GM21423 (cell line): ENCODE results near the gene ITGAV.

Experiments
- ATAC-seq: cut with Tn5 transposase; IDR thresholded peaks from one replicate; pipeline ENCODE4 v1.9.1; 2021; ENCODE audit warnings: mild to moderate bottlenecking, moderate library complexity; ENCODE audit not compliant: unreplicated experiment

The ITGAV gene

GRCh38 chr2:186611526-186611925, 21.7 kb downstream of the ITGAV start:
- no peak for ATAC-seq

DNA sequence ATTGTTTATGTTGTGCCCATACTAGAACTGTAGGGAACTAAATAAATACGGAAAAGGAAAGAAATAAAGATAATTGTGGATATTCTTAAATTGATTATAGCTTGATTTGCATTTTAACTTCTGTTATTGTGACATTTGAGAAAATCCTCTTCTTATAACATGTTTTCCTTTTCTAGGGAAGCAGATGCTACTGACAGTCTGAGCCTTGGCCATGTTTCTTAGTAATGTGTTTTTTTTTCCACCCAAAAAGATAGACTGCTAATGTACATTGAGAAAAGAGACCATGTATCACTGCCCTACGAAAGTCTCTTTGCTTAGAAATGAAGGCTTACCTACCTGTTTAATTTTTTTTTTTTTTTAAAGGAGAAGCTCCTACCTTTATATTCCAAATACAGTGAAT, 22.2 kb downstream of the ITGAV start:
- ATAC-seq = no peak

DNA sequence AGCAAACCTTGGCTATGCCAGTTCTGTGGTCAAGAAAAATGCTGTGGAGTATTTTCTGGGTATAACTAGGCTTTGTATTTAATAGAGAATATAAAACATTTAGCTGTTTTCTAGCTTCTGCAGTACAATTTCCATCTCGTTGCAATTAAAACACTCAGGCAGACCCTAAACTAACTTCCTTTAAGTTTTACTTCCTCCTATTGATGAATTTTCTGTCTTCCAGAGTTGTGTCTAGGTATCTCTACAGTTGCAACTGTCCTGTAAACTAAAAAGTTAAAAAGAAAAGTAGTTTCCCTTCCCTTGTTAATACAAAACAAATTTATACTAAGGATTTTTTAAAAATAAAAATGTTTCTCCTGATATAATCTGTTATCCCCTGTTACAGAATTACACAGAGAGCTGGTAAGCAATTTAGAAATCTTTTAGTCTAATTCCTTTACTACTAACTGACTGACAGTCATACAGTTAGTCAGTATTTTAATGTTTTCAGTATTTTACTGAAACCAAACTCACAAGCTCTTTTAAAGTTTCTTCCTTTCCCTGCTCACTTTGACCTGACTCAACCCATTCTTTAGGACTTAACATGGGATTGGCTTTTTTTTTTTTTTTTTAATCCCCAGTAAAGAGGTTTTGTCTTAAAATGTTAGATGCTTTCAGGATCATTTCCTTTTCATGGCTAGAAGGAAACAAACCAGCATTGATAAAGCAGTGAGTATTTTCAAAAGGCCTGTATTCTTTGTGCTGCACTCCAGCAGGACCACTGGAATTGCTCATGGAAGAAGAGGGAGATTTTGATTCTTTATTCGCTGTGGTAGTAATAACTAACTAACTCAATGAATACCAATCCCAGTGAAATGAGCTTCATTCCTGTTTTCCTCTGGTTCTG, 22.9 kb downstream of the ITGAV start:
- no peak for ATAC-seq

- ATAC-seq = no peak
Measured at GRCh38 chr2:186614373-186614772, 24.5 kb downstream of the ITGAV start.

- no peak for ATAC-seq
Measured at GRCh38 chr2:186617148-186617547, 27.3 kb downstream of the ITGAV start.

GRCh38 chr2:186617771-186618170, 27.9 kb downstream of the ITGAV start:
- no peak for ATAC-seq

DNA sequence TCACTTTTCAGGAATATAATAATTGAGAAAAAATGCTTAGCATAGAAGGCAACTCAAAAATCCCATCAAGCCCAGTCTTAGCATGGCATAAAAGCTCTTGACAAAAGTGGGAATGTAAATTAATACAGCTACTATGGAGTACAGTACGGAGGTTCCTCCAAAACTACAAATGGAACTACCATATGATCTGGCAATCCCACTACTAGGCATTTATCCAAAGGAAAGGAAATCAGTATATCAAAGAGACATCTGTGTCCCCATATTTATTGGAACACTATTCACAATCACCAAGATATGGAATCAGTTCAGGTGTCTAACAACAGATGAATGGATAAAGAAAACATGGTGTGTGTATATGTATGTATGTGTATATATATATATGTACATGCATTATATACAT, 28.8 kb downstream of the ITGAV start:
- ATAC-seq = no peak

- no peak for ATAC-seq
Measured at GRCh38 chr2:186623084-186623483, 33.2 kb downstream of the ITGAV start.

DNA sequence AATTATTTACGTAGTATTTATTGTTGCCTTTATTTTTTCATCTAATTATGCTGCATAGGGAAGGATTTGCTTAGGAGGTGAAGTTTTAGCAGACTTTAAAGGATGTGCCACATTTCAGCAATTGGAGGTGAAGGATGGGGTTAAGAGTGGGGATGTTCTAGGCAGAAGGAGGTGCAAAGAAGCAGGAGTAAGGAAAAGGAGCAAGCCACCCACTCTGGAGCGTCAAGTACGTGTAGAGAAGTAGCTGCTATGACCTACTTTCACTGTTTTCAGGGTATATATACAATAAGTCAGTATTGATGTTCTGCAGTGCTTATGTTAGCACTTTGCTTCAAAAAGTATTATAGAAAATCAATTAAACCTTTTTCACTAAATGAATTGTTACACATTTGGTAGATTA, 34.4 kb downstream of the ITGAV start:
- ATAC-seq = no peak

- no peak for ATAC-seq
Measured at GRCh38 chr2:186629250-186629996, 39.6 kb downstream of the ITGAV start.

- ATAC-seq = no peak
Measured at GRCh38 chr2:186632417-186632816, 42.6 kb downstream of the ITGAV start.

- ATAC-seq = no peak
Measured at GRCh38 chr2:186634701-186635100, 44.8 kb downstream of the ITGAV start.

GRCh38 chr2:186636800-186637496, 47.1 kb downstream of the ITGAV start:
- no peak for ATAC-seq

GRCh38 chr2:186637497-186637800, 47.6 kb downstream of the ITGAV start:
- ATAC-seq = no peak

DNA sequence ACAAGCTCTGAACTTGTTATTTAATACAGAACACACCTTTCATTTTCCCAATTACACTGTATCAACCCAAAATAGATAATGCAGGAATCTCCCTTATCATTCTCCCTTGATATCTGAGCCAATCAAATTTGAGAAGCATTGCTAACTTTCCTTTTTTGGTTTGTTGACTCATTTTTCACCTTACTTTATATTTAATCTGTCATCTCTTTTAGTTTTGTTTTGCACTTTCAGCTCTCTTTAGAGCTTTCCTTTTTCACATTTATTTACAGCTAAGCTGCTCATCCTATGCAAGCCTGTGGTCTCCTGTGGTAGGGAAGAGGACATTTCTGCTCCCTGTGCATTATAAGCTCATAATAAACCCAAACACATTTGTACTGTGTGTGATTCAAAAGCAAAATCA, 50.1 kb downstream of the ITGAV start:
- ATAC-seq = peak; percentile 59

GRCh38 chr2:186641132-186641806, 51.4 kb downstream of the ITGAV start:
- ATAC-seq = no peak

GRCh38 chr2:186641807-186642321, 52.0 kb downstream of the ITGAV start:
- peak; percentile 84 for ATAC-seq

- no peak for ATAC-seq
Measured at GRCh38 chr2:186644791-186645190, 54.9 kb downstream of the ITGAV start.

DNA sequence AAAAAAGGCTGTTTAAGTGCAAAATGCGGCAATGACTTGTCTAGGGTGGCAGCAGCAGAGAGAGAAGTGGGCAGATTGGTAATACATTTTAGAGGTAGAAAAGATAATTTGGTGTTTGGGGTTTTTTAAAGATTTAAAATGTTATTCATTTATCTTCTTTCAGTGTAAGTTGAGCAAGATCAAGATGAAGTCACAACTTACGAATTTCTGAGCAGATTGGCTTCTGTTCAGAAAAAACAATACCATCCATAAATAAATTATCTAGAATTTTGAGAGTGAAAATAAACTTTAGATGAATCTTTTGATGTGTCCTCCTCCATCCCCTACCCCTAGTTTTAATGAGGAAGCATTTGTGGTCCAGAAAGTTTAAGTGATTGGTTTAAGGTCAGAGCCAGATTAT, 56.1 kb downstream of the ITGAV start:
- ATAC-seq = no peak

GRCh38 chr2:186648130-186648529, 58.3 kb downstream of the ITGAV start:
- no peak for ATAC-seq

DNA sequence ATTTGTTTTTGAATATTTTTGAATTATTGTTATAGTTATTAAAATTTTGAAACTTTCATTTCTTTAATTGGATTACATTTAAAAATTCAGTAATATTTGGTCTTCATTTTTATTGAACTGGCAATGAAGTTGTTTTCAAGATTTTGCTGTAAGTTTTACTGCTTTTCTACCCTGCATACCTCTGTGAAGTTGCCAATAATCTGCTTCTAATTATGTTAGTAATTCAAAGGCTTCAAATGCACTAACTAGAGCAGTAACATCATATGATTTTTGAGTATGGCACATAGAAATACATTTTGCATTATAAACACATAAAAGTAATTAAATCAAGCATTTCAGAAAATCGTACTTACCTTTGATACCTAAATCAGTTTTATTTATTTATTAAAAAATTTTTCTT, 63.7 kb downstream of the ITGAV start:
- ATAC-seq = no peak
